DND-41 (cell line): Measurements from ENCODE around the gene BMP8B.
"Not testable (repeated sequence)": the region's sequence is repeated elsewhere in the genome, so short reads cannot be mapped to it uniquely, and the experiment has no call there.

Source experiments
- ATAC-seq: fragments of 200-7000 bp; cut with Tn5 transposase; 3 replicates; pipeline ENCODE4 v1.9.1; 2021; ENCODE audit warnings: low read depth; ENCODE audit not compliant: insufficient read depth
- DNase-seq: peaks from one replicate; pipeline ENCODE4 v3.0.0-alpha.2; 2020
- H2AFZ ChIP-seq: 2 replicates; pipeline ENCODE4 v1.6.0; 2012; ENCODE audit warnings: low read depth, low read length
- H3K27ac ChIP-seq: 2 replicates; pipeline ENCODE4 v1.5.1; 2012; ENCODE audit warnings: low read length, inconsistent platforms
- H3K27me3 ChIP-seq: fragments of 200-600 bp; sonication (generic); 2 replicates; pipeline ENCODE4 v1.6.0; 2012; ENCODE audit warnings: low read length, mild to moderate bottlenecking, inconsistent platforms; ENCODE audit not compliant: insufficient read depth, poor library complexity
- H3K36me3 ChIP-seq: 2 replicates; pipeline ENCODE4 v1.5.1; 2012; ENCODE audit warnings: low read length, inconsistent platforms; ENCODE audit not compliant: insufficient read depth
- H3K4me1 ChIP-seq: 2 replicates; pipeline ENCODE4 v1.5.1; 2012; ENCODE audit warnings: mild to moderate bottlenecking, low read length; ENCODE audit not compliant: insufficient read depth
- H3K4me2 ChIP-seq: 2 replicates; pipeline ENCODE4 v1.6.0; 2012; ENCODE audit warnings: mild to moderate bottlenecking, moderate library complexity, low read length, inconsistent platforms; ENCODE audit not compliant: insufficient read depth
- H3K4me3 ChIP-seq, 2 experiments: fragments of 200-600 bp in 1 of 2; shearing (Covaris generic) in 1 of 2; 2 replicates each; pipeline ENCODE4 v1.5.1; 2012 to 2016; ENCODE audit warnings: inconsistent platforms in 2 of 2, low read length in 2 of 2, mild to moderate bottlenecking in 2 of 2, low read depth in 1 of 2, moderate library complexity in 1 of 2
- H3K79me2 ChIP-seq: 2 replicates; pipeline ENCODE4 v1.6.0; 2012; ENCODE audit warnings: low read length, inconsistent platforms; ENCODE audit not compliant: insufficient read depth
- H3K9ac ChIP-seq: 2 replicates; pipeline ENCODE4 v1.6.0; 2012; ENCODE audit warnings: low read depth, mild to moderate bottlenecking, inconsistent platforms, low read length, moderate library complexity
- H3K9me3 ChIP-seq: 2 replicates; pipeline ENCODE4 v1.5.1; 2012; ENCODE audit warnings: low read length, moderate library complexity, mild to moderate bottlenecking, inconsistent platforms; ENCODE audit not compliant: insufficient read depth, severe bottlenecking
- H4K20me1 ChIP-seq: 2 replicates; pipeline ENCODE4 v1.6.0; 2012; ENCODE audit warnings: low read length; ENCODE audit not compliant: insufficient read depth
- CTCF ChIP-seq: IDR thresholded peaks from 2 replicates; pipeline ENCODE4 v1.5.1; 2012; ENCODE audit warnings: borderline replicate concordance, low read length, moderate library complexity, mild to moderate bottlenecking; ENCODE audit not compliant: poor library complexity, severe bottlenecking; ENCODE audit errors: extremely low read depth
- EZH2 ChIP-seq: IDR thresholded peaks from 3 replicates; pipeline ENCODE4 v1.6.1; 2012; ENCODE audit warnings: borderline replicate concordance, low read depth, mild to moderate bottlenecking, moderate library complexity, low read length, inconsistent platforms; ENCODE audit not compliant: severe bottlenecking

Gene BMP8B

GRCh38 chr1:39829791-39830533, 41.3 kb upstream of the BMP8B start:
- TF ChIP-seq CTCF (no peak), EZH2 (no peak)
- ATAC-seq (no peak), DNase-seq (no peak)
- H3K27me3 ChIP-seq, result no peaks in the 10 kb centered on the region
- H3K27ac ChIP-seq, result no peak overlapping the region
- no peak overlapping the region for H3K4me2 ChIP-seq
- no peaks in the 10 kb centered on the region for H4K20me1 ChIP-seq
- H3K9ac ChIP-seq, result no peak overlapping the region
- H3K36me3 ChIP-seq, result no peaks in the 10 kb centered on the region
- H3K4me3 ChIP-seq, result no peak overlapping the region
- H2AFZ ChIP-seq, result no peak overlapping the region
- no peaks in the 10 kb centered on the region for H3K9me3 ChIP-seq
- H3K4me1 ChIP-seq, result no peaks in the 10 kb centered on the region
- H3K79me2 ChIP-seq, result no peaks in the 10 kb centered on the region

- H3K27me3 ChIP-seq, result no peaks in the 10 kb centered on the region
- DNase-seq (no peak), ATAC-seq (no peak)
- no peaks in the 10 kb centered on the region for H3K4me1 ChIP-seq
- TF ChIP-seq EZH2 (no peak), CTCF (no peak)
- no peak overlapping the region for H2AFZ ChIP-seq
- H3K36me3 ChIP-seq, result no peaks in the 10 kb centered on the region
- H3K27ac ChIP-seq, result no peak overlapping the region
- H4K20me1 ChIP-seq, result no peaks in the 10 kb centered on the region
- H3K4me3 ChIP-seq, result no peak overlapping the region
- no peaks in the 10 kb centered on the region for H3K9me3 ChIP-seq
- no peak overlapping the region for H3K9ac ChIP-seq
- no peaks in the 10 kb centered on the region for H3K79me2 ChIP-seq
- no peak overlapping the region for H3K4me2 ChIP-seq
Observed at GRCh38 chr1:39828734-39829133, 40.1 kb upstream of the BMP8B start.

GRCh38 chr1:39828255-39828654, 39.6 kb upstream of the BMP8B start:
- not testable (repeated sequence) for DNase-seq, H3K27ac ChIP-seq, H3K79me2 ChIP-seq, H3K4me3 ChIP-seq, H3K27me3 ChIP-seq, H4K20me1 ChIP-seq, H3K9ac ChIP-seq, H3K9me3 ChIP-seq, H2AFZ ChIP-seq, H3K4me1 ChIP-seq, ATAC-seq, H3K36me3 ChIP-seq, H3K4me2 ChIP-seq

- DNase-seq, result no peak
- no peaks in the 10 kb centered on the region for H3K27me3 ChIP-seq
- TF ChIP-seq CTCF (no peak), EZH2 (no peak)
- H3K9ac ChIP-seq, result no peak overlapping the region
- H3K27ac ChIP-seq, result no peak overlapping the region
- ATAC-seq, result no peak
- no peak overlapping the region for H2AFZ ChIP-seq
- H3K4me1 ChIP-seq, result no peaks in the 10 kb centered on the region
- H3K4me3 ChIP-seq, result no peak overlapping the region
- H4K20me1 ChIP-seq, result no peaks in the 10 kb centered on the region
- no peak overlapping the region for H3K4me2 ChIP-seq
- no peaks in the 10 kb centered on the region for H3K9me3 ChIP-seq
- no peaks in the 10 kb centered on the region for H3K36me3 ChIP-seq
- no peaks in the 10 kb centered on the region for H3K79me2 ChIP-seq
Observed at GRCh38 chr1:39827201-39827600, 38.5 kb upstream of the BMP8B start.
